ENCODE results near the gene KPNA1. TPM values are rescaled to one million over a fixed set of nuclear protein-coding genes. Genes with fewer than 3 reads are reported as not detected.

KPNA1 gene
- total RNA-seq, 2 donors from 2014 or later = 30.7 to 59.2 TPM

- DNase-seq (ENCODE audit: low spot score) = no peak
- no peak for TF ChIP-seq CTCF (IDR thresholded peaks at IDR 0.05)
These were observed 104.1 kb downstream of the KPNA1 start for GRCh38 chr3:122410639-122411038.

GRCh38 chr3:122410111-122410510 lies 104.6 kb downstream of the KPNA1 start:
- Histone ChIP-seq H3K4me1 (ENCODE audit: control insufficient read depth in 1 of 2, low read depth in 2 of 2) (peaks cover 8 to 9% of the 10 kb centered on the region in 2 donors), H3K27ac (no peak overlapping the region), H3K36me3 (peaks cover 23% of the 10 kb centered on the region), H3K4me3 (no peak overlapping the region), H3K27me3 (replicated peaks; ENCODE audit: insufficient read depth) (no peaks in the 10 kb centered on the region), H3K9me3 (no peaks in the 10 kb centered on the region)
- DNase-seq (ENCODE audit: low spot score) = no peak
- no peak for TF ChIP-seq CTCF (IDR thresholded peaks at IDR 0.05)
- no peak for ATAC-seq (ENCODE audit: insufficient number of reproducible peaks, low FRiP score, low read depth)

More at GRCh38 chr3:122410639-122411038, 104.1 kb downstream of the KPNA1 start:
- Histone ChIP-seq H3K27me3 (replicated peaks; ENCODE audit: insufficient read depth) (no peaks in the 10 kb centered on the region), H3K9me3 (no peaks in the 10 kb centered on the region), H3K4me1 (ENCODE audit: control insufficient read depth in 1 of 2, low read depth in 2 of 2) (peaks cover 9 to 12% of the 10 kb centered on the region in 2 donors), H3K4me3 (no peak overlapping the region), H3K27ac (no peak overlapping the region), H3K36me3 (peaks cover 23% of the 10 kb centered on the region)
- ATAC-seq (ENCODE audit: insufficient number of reproducible peaks, low FRiP score, low read depth) = no peak

GRCh38 chr3:122409446-122409845 lies 105.3 kb downstream of the KPNA1 start:
- Histone ChIP-seq H3K4me1 (ENCODE audit: control insufficient read depth in 1 of 2, low read depth in 2 of 2) (peaks cover 1 to 3% of the 10 kb centered on the region in 2 donors), H3K27ac (no peak overlapping the region), H3K4me3 (no peak overlapping the region), H3K27me3 (replicated peaks; ENCODE audit: insufficient read depth) (no peaks in the 10 kb centered on the region), H3K9me3 (no peaks in the 10 kb centered on the region), H3K36me3 (peaks cover 23% of the 10 kb centered on the region)
- TF ChIP-seq CTCF (IDR thresholded peaks at IDR 0.05) = no peak
- ATAC-seq (ENCODE audit: insufficient number of reproducible peaks, low FRiP score, low read depth) (no peak), DNase-seq (ENCODE audit: low spot score) (no peak)

- H3K27ac ChIP-seq = no peak overlapping the region
- no peak for DNase-seq (ENCODE audit: low spot score)
- no peak for TF ChIP-seq CTCF (IDR thresholded peaks at IDR 0.05)
- no peaks in the 10 kb centered on the region for H3K27me3 ChIP-seq (replicated peaks; ENCODE audit: insufficient read depth)
- no peak overlapping the region for H3K4me3 ChIP-seq
- no peak for ATAC-seq (ENCODE audit: insufficient number of reproducible peaks, low FRiP score, low read depth)
- H3K9me3 ChIP-seq = no peaks in the 10 kb centered on the region
- no peaks in the 10 kb centered on the region for H3K4me1 ChIP-seq (ENCODE audit: control insufficient read depth in 1 of 2, low read depth in 2 of 2)
- peaks cover 29% of the 10 kb centered on the region for H3K36me3 ChIP-seq
These were observed 106.8 kb downstream of the KPNA1 start for GRCh38 chr3:122407946-122408345.

- peaks cover 29% of the 10 kb centered on the region for H3K36me3 ChIP-seq
- TF ChIP-seq CTCF (IDR thresholded peaks at IDR 0.05) = no peak
- ATAC-seq (ENCODE audit: insufficient number of reproducible peaks, low FRiP score, low read depth) = no peak
These were observed 108.5 kb downstream of the KPNA1 start for GRCh38 chr3:122406198-122406597.

More at GRCh38 chr3:122406198-122406597, 108.5 kb downstream of the KPNA1 start:
- Histone ChIP-seq H3K27me3 (replicated peaks; ENCODE audit: insufficient read depth) (no peaks in the 10 kb centered on the region), H3K4me3 (no peak overlapping the region), H3K4me1 (ENCODE audit: control insufficient read depth in 1 of 2, low read depth in 2 of 2) (no peaks in the 10 kb centered on the region), H3K9me3 (no peaks in the 10 kb centered on the region), H3K27ac (no peak overlapping the region)
- DNase-seq (ENCODE audit: low spot score) = no peak
